ENCODE data around the gene R3HCC1L.
"Not testable (repeated sequence)": the region's sequence is repeated elsewhere in the genome, so short reads cannot be mapped to it uniquely, and the experiment has no call there.

The R3HCC1L gene

DNA sequence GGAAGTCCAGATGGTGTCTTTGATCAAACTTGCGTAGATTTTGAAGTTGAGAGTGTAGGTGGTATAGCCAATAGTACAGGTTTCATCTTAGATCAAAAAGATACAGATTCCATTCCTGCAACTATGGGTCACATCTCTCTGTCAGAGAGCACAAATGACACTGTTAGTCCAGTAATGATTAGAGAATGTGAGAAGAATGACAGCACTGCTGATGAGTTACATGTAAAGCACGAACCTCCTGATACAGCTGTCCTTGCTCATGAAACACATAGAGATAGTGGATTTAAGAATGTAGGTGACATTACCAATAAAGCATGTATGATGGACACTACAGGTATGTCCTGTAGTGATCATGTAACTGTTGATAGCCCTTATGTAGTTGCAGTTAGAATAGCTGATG is 74.5 kb downstream of the R3HCC1L start:
- H3K27me3 ChIP-seq (ENCODE audit: insufficient read depth, low read length): no peaks in the 10 kb centered on the region
- no peak overlapping the region for H3K27ac ChIP-seq (ENCODE audit: low read depth, low read length)
- peaks cover 15% of the 10 kb centered on the region; the same call in 1 of the 2 replicates for H3K36me3 ChIP-seq (ENCODE audit: insufficient read depth, low read length)
- 99% methylated on average over 2 of the region's 2 CpGs for WGBS
- H3K4me1 ChIP-seq (ENCODE audit: insufficient read depth, low read length): no peaks in the 10 kb centered on the region
- no peaks in the 10 kb centered on the region for H3K9me3 ChIP-seq (ENCODE audit: insufficient read depth, low read depth, low read length)
- no peak overlapping the region for H3K9ac ChIP-seq (ENCODE audit: low read depth, low read length)
- no peak overlapping the region for H3K4me3 ChIP-seq (ENCODE audit: low read length)

DNA sequence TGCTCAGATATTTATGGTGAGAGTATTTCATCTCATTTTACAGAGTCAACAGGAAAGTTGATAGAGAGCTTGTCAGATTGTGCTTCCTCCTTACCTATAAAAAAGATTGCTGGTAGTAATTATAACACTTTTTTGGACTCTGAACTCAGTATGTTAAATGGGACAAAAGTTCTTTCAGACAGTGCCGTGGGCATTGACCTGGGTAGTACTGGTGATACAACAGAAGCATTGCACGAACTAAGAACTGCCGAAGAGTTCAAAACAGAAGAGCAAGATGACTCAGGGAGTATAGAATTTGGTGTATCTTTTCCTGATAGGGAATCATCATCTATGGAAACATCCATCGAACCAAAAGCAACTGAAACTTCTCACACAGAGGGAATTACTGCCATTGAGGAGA is 75.0 kb downstream of the R3HCC1L start:
- Histone ChIP-seq H3K9me3 (ENCODE audit: insufficient read depth, low read depth, low read length) (no peaks in the 10 kb centered on the region), H3K4me3 (ENCODE audit: low read length) (no peak overlapping the region), H3K27ac (ENCODE audit: low read depth, low read length) (no peak overlapping the region), H3K4me1 (ENCODE audit: insufficient read depth, low read length) (no peaks in the 10 kb centered on the region), H3K9ac (ENCODE audit: low read depth, low read length) (no peak overlapping the region), H3K36me3 (ENCODE audit: insufficient read depth, low read length) (peaks cover 15% of the 10 kb centered on the region; the same call in 1 of the 2 replicates), H3K27me3 (ENCODE audit: insufficient read depth, low read length) (no peaks in the 10 kb centered on the region)
- WGBS: 98% methylated on average over 4 of the region's 4 CpGs

DNA sequence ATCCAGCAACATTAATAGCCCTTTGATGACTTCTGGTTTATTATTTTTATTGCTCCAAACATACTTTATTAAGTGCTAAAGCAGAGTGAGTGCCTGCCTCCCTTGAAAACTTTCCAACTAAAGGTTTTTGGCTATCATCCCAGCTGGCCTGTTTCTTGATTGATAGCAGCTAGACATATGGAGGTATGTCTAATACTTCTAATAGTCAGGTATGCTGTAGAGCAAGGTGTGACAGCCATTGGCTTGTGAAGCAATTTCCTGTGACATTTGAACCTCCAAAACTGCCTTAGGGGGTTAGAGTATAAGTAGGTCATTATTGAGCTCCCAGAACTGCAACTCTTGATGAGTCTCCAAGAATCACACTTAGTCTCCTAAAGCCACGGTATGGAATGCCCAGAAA is 77.7 kb downstream of the R3HCC1L start:
- no peaks in the 10 kb centered on the region for H3K27me3 ChIP-seq (ENCODE audit: insufficient read depth, low read length)
- no peak overlapping the region for H3K9ac ChIP-seq (ENCODE audit: low read depth, low read length)
- 100% methylated on average over 1 of the region's 1 CpG for WGBS
- no peak overlapping the region for H3K4me3 ChIP-seq (ENCODE audit: low read length)
- H3K36me3 ChIP-seq (ENCODE audit: insufficient read depth, low read length): peaks cover 15% of the 10 kb centered on the region; the same call in 1 of the 2 replicates
- no peak overlapping the region for H3K27ac ChIP-seq (ENCODE audit: low read depth, low read length)
- H3K9me3 ChIP-seq (ENCODE audit: insufficient read depth, low read depth, low read length): no peaks in the 10 kb centered on the region
- no peaks in the 10 kb centered on the region for H3K4me1 ChIP-seq (ENCODE audit: insufficient read depth, low read length)

DNA sequence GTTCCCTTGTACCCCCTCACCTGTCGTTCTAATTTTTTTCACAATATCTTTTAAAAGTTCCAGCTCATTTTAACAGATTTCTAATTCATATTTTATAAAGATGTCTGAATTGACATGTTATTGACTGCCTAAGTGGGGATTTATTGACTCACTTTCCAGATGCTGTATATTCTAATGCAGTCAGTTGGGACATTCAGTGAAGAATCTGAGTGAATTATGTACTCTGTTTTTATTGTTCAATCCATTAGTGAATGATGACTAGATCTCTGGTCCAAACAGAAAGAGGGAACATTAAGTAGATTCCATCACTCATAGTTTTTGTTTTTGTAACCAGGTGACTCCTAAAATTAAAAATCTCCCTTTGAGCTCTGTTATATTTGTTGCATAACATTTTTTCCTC is 79.3 kb downstream of the R3HCC1L start:
- H3K27me3 ChIP-seq (ENCODE audit: insufficient read depth, low read length): no peaks in the 10 kb centered on the region
- no peak overlapping the region for H3K9ac ChIP-seq (ENCODE audit: low read depth, low read length)
- no peak overlapping the region for H3K27ac ChIP-seq (ENCODE audit: low read depth, low read length)
- WGBS: no CpG with 5 or more reads among the region's 1 CpG
- no peak overlapping the region for H3K4me3 ChIP-seq (ENCODE audit: low read length)
- peaks cover 9% of the 10 kb centered on the region; the same call in 1 of the 2 replicates for H3K36me3 ChIP-seq (ENCODE audit: insufficient read depth, low read length)
- no peaks in the 10 kb centered on the region for H3K4me1 ChIP-seq (ENCODE audit: insufficient read depth, low read length)
- H3K9me3 ChIP-seq (ENCODE audit: insufficient read depth, low read depth, low read length): no peaks in the 10 kb centered on the region

DNA sequence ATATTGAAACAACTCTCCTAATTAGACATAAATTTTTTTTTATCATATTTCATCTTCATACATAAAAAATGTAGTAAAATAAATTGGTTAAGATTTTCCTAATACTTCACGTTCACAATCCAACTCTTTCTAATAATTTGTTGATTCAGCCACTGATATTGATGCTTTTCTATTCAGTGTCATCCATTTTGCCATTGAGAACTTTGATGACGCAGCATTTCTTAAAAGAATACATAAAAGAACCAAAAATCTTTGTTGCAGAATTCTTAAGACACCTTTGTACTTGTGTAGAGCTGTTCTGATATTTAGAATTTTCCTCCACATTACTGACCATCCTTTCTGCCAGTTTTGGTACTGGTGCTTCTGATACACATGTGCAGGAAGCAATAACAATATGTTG is 80.9 kb downstream of the R3HCC1L start:
- 88% methylated on average over 2 of the region's 2 CpGs for WGBS
- H3K4me1 ChIP-seq (ENCODE audit: insufficient read depth, low read length): no peaks in the 10 kb centered on the region
- no peaks in the 10 kb centered on the region for H3K27me3 ChIP-seq (ENCODE audit: insufficient read depth, low read length)
- no peak overlapping the region for H3K27ac ChIP-seq (ENCODE audit: low read depth, low read length)
- no peak overlapping the region for H3K4me3 ChIP-seq (ENCODE audit: low read length)
- no peaks in the 10 kb centered on the region for H3K9me3 ChIP-seq (ENCODE audit: insufficient read depth, low read depth, low read length)
- H3K9ac ChIP-seq (ENCODE audit: low read depth, low read length): no peak overlapping the region
- H3K36me3 ChIP-seq (ENCODE audit: insufficient read depth, low read length): no peaks in the 10 kb centered on the region

DNA sequence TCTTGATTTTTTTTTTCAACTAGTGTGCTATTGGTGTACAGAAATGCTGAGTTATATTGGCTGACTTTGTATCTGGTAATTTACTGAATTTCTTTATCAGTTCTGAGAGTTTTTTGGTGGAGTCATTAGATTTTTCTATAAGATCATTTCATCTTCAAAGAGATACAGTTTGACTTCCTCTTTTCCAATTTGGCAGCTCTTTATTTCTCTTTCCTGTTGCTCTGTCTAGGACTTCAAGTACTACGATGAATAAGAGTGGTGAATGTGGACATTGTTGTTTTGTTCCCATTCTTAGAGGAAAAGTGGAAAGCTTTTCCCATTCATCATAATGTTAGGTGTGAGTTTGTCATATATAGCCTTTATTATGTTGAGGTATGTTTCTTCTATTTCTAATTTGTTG is 83.3 kb downstream of the R3HCC1L start:
- Histone ChIP-seq H3K4me3 (ENCODE audit: low read length) (no peak overlapping the region), H3K36me3 (ENCODE audit: insufficient read depth, low read length) (no peaks in the 10 kb centered on the region), H3K27ac (ENCODE audit: low read depth, low read length) (no peak overlapping the region), H3K9ac (ENCODE audit: low read depth, low read length) (no peak overlapping the region), H3K4me1 (ENCODE audit: insufficient read depth, low read length) (no peaks in the 10 kb centered on the region), H3K27me3 (ENCODE audit: insufficient read depth, low read length) (no peaks in the 10 kb centered on the region), H3K9me3 (ENCODE audit: insufficient read depth, low read depth, low read length) (no peaks in the 10 kb centered on the region)
- 100% methylated on average over 1 of the region's 1 CpG for WGBS

DNA sequence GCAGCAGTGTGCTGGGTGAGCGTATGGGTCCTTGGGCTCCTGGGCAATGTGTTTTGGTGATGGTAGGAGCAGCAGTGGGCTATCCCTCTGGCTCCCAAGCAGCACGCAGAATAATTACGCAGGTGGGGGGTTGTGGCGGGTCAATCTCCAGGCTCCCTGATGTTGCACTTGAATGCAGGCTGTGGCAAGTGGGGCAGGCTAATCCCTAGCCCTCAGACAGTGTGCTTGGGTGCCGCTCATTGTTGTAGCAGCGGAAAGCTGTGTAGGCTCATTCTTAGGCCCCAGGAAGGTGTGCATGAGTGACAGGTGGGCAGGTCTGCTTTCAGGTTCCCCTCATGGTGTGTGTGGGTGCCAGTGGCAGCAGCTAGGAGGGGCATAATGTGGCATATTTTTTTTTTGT is 89.4 kb downstream of the R3HCC1L start:
- H3K9me3 ChIP-seq (ENCODE audit: insufficient read depth, low read depth, low read length): no peaks in the 10 kb centered on the region; the same call in 1 of the 2 replicates
- no peak overlapping the region for H3K27ac ChIP-seq (ENCODE audit: low read depth, low read length)
- H3K4me3 ChIP-seq (ENCODE audit: low read length): no peak overlapping the region
- no peaks in the 10 kb centered on the region for H3K4me1 ChIP-seq (ENCODE audit: insufficient read depth, low read length)
- H3K36me3 ChIP-seq (ENCODE audit: insufficient read depth, low read length): no peaks in the 10 kb centered on the region
- H3K9ac ChIP-seq (ENCODE audit: low read depth, low read length): no peak overlapping the region
- no peaks in the 10 kb centered on the region for H3K27me3 ChIP-seq (ENCODE audit: insufficient read depth, low read length)
- 87% methylated on average over 6 of the region's 6 CpGs for WGBS

DNA sequence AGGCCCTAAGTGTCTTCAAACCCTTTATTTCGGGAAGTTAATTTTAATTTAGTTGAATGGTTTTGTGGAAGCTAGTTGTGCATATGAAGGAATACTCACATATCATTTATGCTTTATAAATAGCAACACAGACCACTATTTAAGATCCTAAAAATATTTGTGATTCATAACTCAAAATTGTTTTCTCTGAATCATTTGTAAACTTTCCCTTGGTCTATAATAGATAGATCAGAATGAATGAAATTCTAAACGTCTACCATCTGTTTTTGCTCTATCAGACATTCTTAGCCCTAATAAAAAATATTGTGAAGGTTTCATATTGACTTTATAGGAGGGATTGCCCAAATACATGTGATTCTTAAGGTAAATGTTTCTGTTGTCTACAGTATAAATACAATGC is 90.1 kb downstream of the R3HCC1L start:
- Histone ChIP-seq H3K4me1 (ENCODE audit: insufficient read depth, low read length) (no peaks in the 10 kb centered on the region), H3K27ac (ENCODE audit: low read depth, low read length) (no peak overlapping the region), H3K4me3 (ENCODE audit: low read length) (no peak overlapping the region), H3K9me3 (ENCODE audit: insufficient read depth, low read depth, low read length) (no peaks in the 10 kb centered on the region; the same call in 1 of the 2 replicates), H3K27me3 (ENCODE audit: insufficient read depth, low read length) (no peaks in the 10 kb centered on the region), H3K9ac (ENCODE audit: low read depth, low read length) (no peak overlapping the region), H3K36me3 (ENCODE audit: insufficient read depth, low read length) (no peaks in the 10 kb centered on the region)
- WGBS: 78% methylated on average over 1 of the region's 2 CpGs

DNA sequence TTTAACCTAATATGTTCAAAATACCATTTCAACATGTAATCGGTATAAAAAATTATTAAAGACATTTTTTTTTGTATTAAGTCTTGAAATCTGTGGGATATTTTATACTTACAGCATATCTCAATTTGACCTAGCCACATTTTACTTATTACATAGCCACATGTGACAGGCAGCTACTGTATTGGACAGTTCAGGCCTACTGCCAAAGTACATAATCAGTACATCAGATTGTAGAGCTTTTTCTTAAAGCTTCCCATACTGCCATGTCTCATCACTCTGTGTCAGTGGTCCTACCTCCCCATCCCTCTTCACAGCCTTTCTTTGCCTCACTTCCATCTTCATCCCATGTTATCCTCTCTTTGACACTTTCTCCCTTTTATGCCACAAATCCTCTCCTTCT is 90.5 kb downstream of the R3HCC1L start:
- H3K4me1 ChIP-seq (ENCODE audit: insufficient read depth, low read length): no peaks in the 10 kb centered on the region
- no peaks in the 10 kb centered on the region for H3K27me3 ChIP-seq (ENCODE audit: insufficient read depth, low read length)
- no peak overlapping the region for H3K4me3 ChIP-seq (ENCODE audit: low read length)
- H3K9me3 ChIP-seq (ENCODE audit: insufficient read depth, low read depth, low read length): no peaks in the 10 kb centered on the region; the same call in 1 of the 2 replicates
- no peak overlapping the region for H3K9ac ChIP-seq (ENCODE audit: low read depth, low read length)
- WGBS: no CpG with 5 or more reads among the region's 1 CpG
- no peak overlapping the region for H3K27ac ChIP-seq (ENCODE audit: low read depth, low read length)
- no peaks in the 10 kb centered on the region for H3K36me3 ChIP-seq (ENCODE audit: insufficient read depth, low read length)

DNA sequence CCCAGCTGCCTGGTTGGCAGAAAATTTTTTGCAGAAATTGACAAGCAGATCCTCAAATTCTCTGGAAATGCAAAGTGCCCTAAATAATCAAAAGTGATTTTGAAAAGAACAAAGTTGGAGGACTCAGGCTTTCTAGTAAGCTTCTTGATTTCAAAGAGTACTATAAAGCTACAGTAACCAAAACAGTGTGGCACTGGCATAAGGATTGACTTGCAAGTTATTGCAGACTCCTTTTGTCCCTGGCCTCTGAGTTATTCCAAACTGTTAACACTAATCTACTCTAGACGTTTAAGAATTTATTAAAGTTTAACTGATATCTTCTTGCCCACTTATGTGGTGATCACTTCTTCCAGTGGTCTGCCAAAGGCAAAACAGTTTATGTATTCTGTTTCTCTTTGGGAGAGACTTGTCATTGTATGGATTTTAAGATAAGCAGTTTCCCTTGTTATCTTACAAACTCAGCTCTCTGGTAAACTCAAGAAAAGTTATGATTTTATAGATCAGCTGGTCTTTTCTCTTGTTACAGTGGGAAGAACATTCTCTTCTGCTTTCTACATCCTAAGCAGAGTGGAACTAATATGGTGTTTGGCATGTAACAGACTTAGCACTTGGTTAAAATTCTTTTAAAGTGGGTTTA is 92.2 kb downstream of the R3HCC1L start:
- 90% methylated on average over 1 of the region's 1 CpG for WGBS
- Histone ChIP-seq H3K36me3 (ENCODE audit: insufficient read depth, low read length) (no peaks in the 10 kb centered on the region), H3K9me3 (ENCODE audit: insufficient read depth, low read depth, low read length) (no peaks in the 10 kb centered on the region; the same call in 1 of the 2 replicates), H3K9ac (ENCODE audit: low read depth, low read length) (no peak overlapping the region), H3K27ac (ENCODE audit: low read depth, low read length) (no peak overlapping the region), H3K4me3 (ENCODE audit: low read length) (no peak overlapping the region), H3K27me3 (ENCODE audit: insufficient read depth, low read length) (no peaks in the 10 kb centered on the region), H3K4me1 (ENCODE audit: insufficient read depth, low read length) (no peaks in the 10 kb centered on the region)

DNA sequence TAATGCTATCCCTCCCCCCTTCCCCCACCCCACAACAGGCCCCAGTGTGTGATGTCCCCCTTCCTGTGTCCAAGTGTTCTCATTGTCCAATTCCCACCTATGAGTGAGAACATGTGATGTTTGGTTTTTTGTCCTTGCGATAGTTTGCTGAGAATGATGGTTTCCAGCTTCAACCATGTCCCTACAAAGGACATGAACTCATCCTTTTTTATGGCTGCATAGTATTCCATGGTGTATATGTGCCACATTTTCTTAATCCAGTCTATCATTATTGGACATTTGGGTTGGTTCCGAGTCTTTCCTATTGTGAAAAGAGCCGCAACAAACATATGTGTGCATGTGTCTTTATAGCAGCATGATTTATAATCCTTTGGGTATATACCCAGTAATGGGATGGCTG is 93.3 kb downstream of the R3HCC1L start:
- not testable (repeated sequence) for H3K4me3 ChIP-seq (ENCODE audit: low read length); H3K9me3 ChIP-seq (ENCODE audit: insufficient read depth, low read depth, low read length); H3K27me3 ChIP-seq (ENCODE audit: insufficient read depth, low read length); H3K27ac ChIP-seq (ENCODE audit: low read depth, low read length); H3K36me3 ChIP-seq (ENCODE audit: insufficient read depth, low read length); H3K4me1 ChIP-seq (ENCODE audit: insufficient read depth, low read length); H3K9ac ChIP-seq (ENCODE audit: low read depth, low read length)
- 100% methylated on average over 2 of the region's 3 CpGs for WGBS

DNA sequence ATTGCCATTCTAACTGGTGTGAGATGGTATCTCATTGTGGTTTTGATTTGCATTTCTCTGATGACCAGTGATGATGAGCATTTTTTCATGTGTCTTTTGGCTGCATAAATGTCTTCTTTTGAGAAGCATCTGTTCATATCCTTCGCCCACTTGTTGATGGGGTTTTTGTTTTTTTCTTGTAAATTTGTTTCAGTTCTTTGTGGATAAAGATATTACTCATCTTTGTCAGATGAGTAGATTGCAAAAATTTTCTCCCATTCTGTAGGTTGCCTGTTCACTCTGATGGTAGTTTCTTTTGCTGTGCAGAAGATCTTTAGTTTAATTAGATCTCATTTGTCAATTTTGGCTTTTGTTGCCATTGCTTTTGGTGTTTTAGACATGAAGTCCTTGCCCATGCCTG is 93.8 kb downstream of the R3HCC1L start:
- WGBS: 90% methylated on average over 1 of the region's 1 CpG
- not testable (repeated sequence) for H3K36me3 ChIP-seq (ENCODE audit: insufficient read depth, low read length); H3K4me3 ChIP-seq (ENCODE audit: low read length); H3K9me3 ChIP-seq (ENCODE audit: insufficient read depth, low read depth, low read length); H3K9ac ChIP-seq (ENCODE audit: low read depth, low read length); H3K27me3 ChIP-seq (ENCODE audit: insufficient read depth, low read length); H3K4me1 ChIP-seq (ENCODE audit: insufficient read depth, low read length); H3K27ac ChIP-seq (ENCODE audit: low read depth, low read length)

Data from HUES64 (cell line).